ENCODE results near the gene UBAC1.

UBAC1 gene, protein sequence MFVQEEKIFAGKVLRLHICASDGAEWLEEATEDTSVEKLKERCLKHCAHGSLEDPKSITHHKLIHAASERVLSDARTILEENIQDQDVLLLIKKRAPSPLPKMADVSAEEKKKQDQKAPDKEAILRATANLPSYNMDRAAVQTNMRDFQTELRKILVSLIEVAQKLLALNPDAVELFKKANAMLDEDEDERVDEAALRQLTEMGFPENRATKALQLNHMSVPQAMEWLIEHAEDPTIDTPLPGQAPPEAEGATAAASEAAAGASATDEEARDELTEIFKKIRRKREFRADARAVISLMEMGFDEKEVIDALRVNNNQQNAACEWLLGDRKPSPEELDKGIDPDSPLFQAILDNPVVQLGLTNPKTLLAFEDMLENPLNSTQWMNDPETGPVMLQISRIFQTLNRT

DNA sequence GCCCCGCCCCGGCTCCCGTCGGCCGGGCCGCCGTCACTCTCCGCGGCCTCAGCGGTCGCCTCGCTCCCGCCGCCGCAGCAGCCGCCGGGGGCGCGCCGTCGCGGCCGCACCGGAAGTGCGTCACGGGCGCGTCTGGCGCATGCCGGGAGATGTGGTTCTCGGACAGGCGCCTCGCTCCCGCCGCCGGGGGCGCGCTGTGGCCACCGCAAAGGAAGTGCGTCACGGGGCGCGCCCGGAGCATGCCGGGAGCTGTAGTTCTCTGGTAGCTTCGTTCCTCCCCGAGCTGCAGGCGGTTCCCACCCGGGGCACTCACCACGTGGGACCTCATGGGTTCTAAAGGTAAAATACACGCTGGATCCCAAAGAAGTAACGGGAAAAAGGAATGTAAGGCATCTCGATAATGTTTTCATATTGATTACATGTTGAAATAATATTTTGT is at the start of gene UBAC1:
UBAC1 (minus strand) TSS at position 97 of the 439 bp plus-strand sequence. CDS start 211 bp downstream, outside the sequence.
- no peaks in the 10 kb centered on the region for H3K4me1 ChIP-seq (ENCODE audit: control insufficient read depth, insufficient read depth, low read length)
- peak within 1 kb of the TSS; percentile 62 for H3K9ac ChIP-seq (ENCODE audit: low read length)
- H3K27ac ChIP-seq (ENCODE audit: low read depth, low read length), result peak within 1 kb of the TSS; percentile 85
- no peaks in the 10 kb centered on the region for H3K36me3 ChIP-seq (ENCODE audit: control insufficient read depth, insufficient read depth, low read length)
- H3K27me3 ChIP-seq (ENCODE audit: control insufficient read depth, insufficient read depth, low read length), result no peaks in the 10 kb centered on the region
- H3K4me3 ChIP-seq (ENCODE audit: low read length), result peak within 1 kb of the TSS; percentile 71

DNA sequence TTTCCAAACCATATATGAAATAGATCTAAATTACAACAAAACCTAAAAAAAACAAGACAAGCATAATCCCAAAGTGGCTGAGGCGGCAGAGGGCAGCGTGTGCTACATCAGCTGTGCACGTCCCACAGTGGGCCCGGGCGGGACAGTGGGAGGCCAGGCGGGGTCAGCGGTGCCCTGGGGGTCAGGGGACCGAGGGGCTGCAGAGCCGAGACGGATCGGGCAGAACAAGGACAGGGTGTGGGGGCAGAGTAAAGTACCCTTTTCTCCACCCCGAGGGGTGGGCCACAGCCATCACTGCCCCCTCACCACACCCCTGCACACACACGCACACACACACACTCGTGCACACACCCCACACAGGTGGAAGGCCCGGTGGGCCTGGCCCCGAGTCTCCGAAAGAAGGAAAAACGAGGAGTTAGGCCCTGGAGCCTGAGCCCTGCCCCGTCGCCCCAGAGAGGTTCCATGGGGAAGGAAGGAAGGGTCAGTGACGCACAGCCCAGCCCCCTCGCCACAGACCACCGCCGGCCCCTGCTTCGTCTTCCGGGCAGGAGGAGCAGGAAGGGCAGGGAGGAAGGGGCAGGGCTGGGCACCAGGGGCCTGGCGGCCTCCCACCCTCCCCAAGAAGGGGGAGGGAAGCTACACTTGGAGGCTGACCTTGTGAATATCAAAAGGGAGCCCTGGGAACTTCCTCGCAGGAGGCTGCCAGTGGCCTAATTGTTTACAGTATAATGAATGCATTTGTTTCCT is 49.6 kb upstream of the UBAC1 start:
- no peaks in the 10 kb centered on the region for H3K27me3 ChIP-seq (ENCODE audit: control insufficient read depth, insufficient read depth, low read length)
- H3K9ac ChIP-seq (ENCODE audit: low read length), result no peak overlapping the region
- H3K4me1 ChIP-seq (ENCODE audit: control insufficient read depth, insufficient read depth, low read length), result peaks cover 22% of the 10 kb centered on the region
- H3K4me3 ChIP-seq (ENCODE audit: low read length), result no peak overlapping the region
- H3K27ac ChIP-seq (ENCODE audit: low read depth, low read length), result peak overlapping the region; percentile 51
- peaks cover 3% of the 10 kb centered on the region for H3K36me3 ChIP-seq (ENCODE audit: control insufficient read depth, insufficient read depth, low read length)

DNA sequence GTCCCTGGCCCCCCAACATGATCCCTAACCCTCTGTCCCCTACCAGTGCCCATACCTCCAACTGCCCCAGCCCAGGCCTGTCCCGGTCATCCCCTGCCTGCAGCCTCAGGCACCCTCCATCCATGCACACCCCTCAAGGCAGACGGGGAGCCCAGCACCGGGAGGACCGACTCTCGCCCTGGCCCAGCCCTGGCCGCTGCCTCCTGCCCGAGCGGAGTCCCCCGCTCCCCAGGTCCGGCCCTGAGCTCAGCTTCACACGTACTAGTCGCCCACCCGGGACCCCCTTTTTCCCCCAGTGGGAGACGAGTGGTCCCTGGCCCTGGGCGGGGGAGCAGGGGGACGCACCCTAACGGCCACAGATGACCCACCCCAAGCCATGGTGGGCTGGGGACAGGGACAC is 49.0 kb upstream of the UBAC1 start:
- Histone ChIP-seq H3K4me1 (ENCODE audit: control insufficient read depth, insufficient read depth, low read length) (peaks cover 22% of the 10 kb centered on the region), H3K27ac (ENCODE audit: low read depth, low read length) (no peak overlapping the region), H3K4me3 (ENCODE audit: low read length) (no peak overlapping the region), H3K27me3 (ENCODE audit: control insufficient read depth, insufficient read depth, low read length) (no peaks in the 10 kb centered on the region), H3K36me3 (ENCODE audit: control insufficient read depth, insufficient read depth, low read length) (peaks cover 3% of the 10 kb centered on the region), H3K9ac (ENCODE audit: low read length) (no peak overlapping the region)

DNA sequence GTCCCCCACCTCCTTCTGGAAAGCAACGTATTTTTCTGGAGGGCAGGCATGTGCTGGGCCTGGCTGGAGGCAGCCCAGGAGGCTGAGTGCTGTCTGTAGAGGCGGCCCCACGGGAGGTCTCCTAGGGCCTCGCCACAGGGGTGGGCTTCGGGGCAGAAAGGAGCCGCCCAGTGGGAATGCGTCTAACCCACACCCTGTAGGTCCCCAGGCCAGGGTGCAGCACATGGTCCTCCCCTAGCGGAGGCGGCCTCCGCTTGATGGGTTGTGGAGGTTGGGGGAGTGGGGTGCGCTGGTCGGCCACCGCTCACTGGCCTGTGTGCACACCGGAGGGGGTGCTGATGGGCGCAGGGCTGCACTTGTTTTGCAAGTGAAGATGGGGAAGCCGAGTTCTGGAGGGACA is 48.3 kb upstream of the UBAC1 start:
- H3K9ac ChIP-seq (ENCODE audit: low read length), result no peak overlapping the region
- H3K27me3 ChIP-seq (ENCODE audit: control insufficient read depth, insufficient read depth, low read length), result no peaks in the 10 kb centered on the region
- H3K36me3 ChIP-seq (ENCODE audit: control insufficient read depth, insufficient read depth, low read length), result peaks cover 3% of the 10 kb centered on the region
- peaks cover 22% of the 10 kb centered on the region for H3K4me1 ChIP-seq (ENCODE audit: control insufficient read depth, insufficient read depth, low read length)
- H3K27ac ChIP-seq (ENCODE audit: low read depth, low read length), result no peak overlapping the region
- H3K4me3 ChIP-seq (ENCODE audit: low read length), result no peak overlapping the region

DNA sequence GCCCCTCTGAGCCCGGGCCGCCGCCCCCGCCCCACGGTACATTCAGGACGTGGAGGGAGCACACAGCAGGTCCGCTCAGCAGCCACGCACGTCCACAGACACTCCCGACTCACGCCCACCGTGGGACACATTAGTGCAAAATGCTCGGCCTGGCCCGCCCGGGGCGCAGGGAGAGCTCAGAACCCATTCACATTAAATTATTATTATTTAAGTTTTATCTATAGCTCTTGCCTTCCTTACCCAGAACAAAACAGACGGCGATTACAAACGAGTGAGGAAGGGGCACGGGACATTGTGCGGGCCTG is 47.5 kb upstream of the UBAC1 start:
- Histone ChIP-seq H3K27ac (ENCODE audit: low read depth, low read length) (peak overlapping the region; percentile 73), H3K4me1 (ENCODE audit: control insufficient read depth, insufficient read depth, low read length) (peaks cover 22% of the 10 kb centered on the region)

DNA sequence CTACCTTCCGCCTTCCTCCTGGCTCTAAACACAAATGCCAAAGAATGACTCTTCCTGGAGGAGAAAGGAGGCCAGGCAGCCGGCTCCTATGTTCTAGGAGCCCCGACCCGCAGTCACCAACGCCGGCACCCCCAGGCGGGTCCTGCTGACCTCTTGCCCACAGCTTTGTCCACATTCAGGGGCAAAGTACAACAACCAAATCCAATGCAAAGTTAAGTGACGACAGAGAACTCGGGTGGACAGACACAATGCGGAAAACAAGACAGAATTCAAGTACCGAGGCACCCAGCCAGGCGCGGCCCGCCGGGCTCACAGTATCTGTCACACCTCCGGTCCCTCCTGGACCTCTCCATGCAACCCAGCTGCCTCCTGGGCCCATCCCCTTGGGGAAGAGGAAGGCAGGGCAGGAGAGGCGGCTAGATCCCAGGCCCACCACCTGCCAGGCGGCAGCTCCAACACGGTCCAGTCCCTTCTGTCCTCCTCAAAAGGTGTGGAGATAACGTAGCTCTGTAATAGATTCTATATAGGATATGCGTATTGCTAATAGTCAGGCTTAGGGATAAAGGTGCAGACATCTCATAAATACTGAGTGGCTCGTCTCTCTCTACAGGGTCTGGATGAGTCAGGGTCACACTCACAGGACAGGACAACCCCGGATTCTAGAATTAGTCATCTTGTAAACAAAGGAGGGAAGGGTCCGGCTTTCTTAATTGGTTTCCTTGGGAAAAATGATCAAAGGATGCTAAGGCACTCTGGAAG is 46.9 kb upstream of the UBAC1 start:
- no peaks in the 10 kb centered on the region for H3K36me3 ChIP-seq (ENCODE audit: control insufficient read depth, insufficient read depth, low read length)
- peaks cover 27% of the 10 kb centered on the region for H3K4me1 ChIP-seq (ENCODE audit: control insufficient read depth, insufficient read depth, low read length)
- no peak overlapping the region for H3K9ac ChIP-seq (ENCODE audit: low read length)
- no peaks in the 10 kb centered on the region for H3K27me3 ChIP-seq (ENCODE audit: control insufficient read depth, insufficient read depth, low read length)
- peak overlapping the region; percentile 73 for H3K27ac ChIP-seq (ENCODE audit: low read depth, low read length)
- H3K4me3 ChIP-seq (ENCODE audit: low read length), result no peak overlapping the region

More for the DNA sequence above, 47.5 kb upstream of the UBAC1 start:
- no peaks in the 10 kb centered on the region for H3K27me3 ChIP-seq (ENCODE audit: control insufficient read depth, insufficient read depth, low read length)
- no peak overlapping the region for H3K9ac ChIP-seq (ENCODE audit: low read length)
- no peak overlapping the region for H3K4me3 ChIP-seq (ENCODE audit: low read length)
- H3K36me3 ChIP-seq (ENCODE audit: control insufficient read depth, insufficient read depth, low read length), result peaks cover 3% of the 10 kb centered on the region

GRCh38 chr9:136007276-136007933 is 46.2 kb upstream of the UBAC1 start:
- no peaks in the 10 kb centered on the region for H3K27me3 ChIP-seq (ENCODE audit: control insufficient read depth, insufficient read depth, low read length)
- H3K4me3 ChIP-seq (ENCODE audit: low read length), result no peak overlapping the region
- peaks cover 25% of the 10 kb centered on the region for H3K4me1 ChIP-seq (ENCODE audit: control insufficient read depth, insufficient read depth, low read length)
- H3K36me3 ChIP-seq (ENCODE audit: control insufficient read depth, insufficient read depth, low read length), result no peaks in the 10 kb centered on the region
- H3K9ac ChIP-seq (ENCODE audit: low read length), result no peak overlapping the region
- peak overlapping the region; percentile 73 for H3K27ac ChIP-seq (ENCODE audit: low read depth, low read length)

DNA sequence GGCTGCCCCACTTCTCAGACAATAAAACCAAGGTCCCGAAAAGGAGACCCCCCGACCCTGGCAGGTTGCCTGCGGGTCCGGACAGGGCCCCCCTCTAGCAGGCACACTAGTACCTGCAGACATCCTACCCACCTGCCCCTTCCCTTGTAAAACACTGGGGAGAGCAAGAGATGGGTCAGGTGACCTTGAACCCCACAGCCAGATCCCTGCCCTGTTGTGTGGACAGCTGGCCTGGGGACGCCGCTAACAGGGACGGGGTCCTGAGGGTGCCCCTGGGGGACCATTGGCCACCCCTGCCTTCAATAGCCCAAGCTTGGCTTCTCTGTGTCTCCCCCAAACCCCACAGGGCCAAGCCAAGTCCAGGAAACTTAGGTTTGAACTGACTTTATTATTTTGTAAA is 45.0 kb upstream of the UBAC1 start:
- Histone ChIP-seq H3K4me1 (ENCODE audit: control insufficient read depth, insufficient read depth, low read length) (peaks cover 17% of the 10 kb centered on the region), H3K4me3 (ENCODE audit: low read length) (no peak overlapping the region), H3K27me3 (ENCODE audit: control insufficient read depth, insufficient read depth, low read length) (no peaks in the 10 kb centered on the region), H3K9ac (ENCODE audit: low read length) (no peak overlapping the region), H3K36me3 (ENCODE audit: control insufficient read depth, insufficient read depth, low read length) (no peaks in the 10 kb centered on the region), H3K27ac (ENCODE audit: low read depth, low read length) (no peak overlapping the region)

DNA sequence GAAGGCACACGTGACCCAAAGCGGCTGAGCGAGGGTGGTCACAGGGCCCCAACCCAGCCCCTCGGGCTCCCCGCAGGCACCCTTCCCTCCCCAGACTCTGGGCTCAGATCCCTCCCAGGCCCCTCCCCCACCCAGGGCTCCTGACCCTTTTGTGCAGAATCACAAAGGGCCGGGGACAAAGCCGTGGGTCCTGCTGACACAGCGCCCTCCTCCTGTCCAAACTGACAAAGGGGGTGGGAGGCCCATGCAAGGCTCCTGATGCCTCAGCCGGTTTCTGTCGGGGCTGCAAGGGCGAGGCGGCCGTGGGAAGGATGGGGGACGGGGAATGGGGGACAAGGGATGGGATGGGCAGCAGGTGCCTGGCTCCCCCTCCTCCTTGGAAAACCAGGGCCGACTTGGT is 43.5 kb upstream of the UBAC1 start:
- no peaks in the 10 kb centered on the region for H3K27me3 ChIP-seq (ENCODE audit: control insufficient read depth, insufficient read depth, low read length)
- H3K4me3 ChIP-seq (ENCODE audit: low read length), result no peak overlapping the region
- H3K27ac ChIP-seq (ENCODE audit: low read depth, low read length), result no peak overlapping the region

DNA sequence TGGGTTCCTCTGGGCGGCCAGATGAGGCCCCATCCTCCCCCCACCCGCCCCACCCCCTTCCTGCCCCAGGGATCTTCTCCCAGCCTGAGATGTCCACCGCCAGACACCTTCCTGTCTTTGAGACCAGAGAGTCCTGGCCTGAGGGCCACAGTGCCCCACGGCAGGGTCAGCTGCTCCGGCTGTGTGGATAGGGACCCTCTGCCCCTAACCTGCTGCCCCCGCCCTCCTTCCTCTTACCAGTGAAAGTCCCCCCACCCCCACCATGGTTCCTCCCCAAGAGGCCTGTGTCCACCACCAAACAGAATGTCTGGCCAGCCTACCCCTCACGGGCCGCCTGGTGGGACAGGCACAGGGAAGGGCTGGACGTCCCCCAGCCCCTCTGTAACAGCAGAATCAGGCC is 43.0 kb upstream of the UBAC1 start:
- Histone ChIP-seq H3K4me1 (ENCODE audit: control insufficient read depth, insufficient read depth, low read length) (peaks cover 17% of the 10 kb centered on the region), H3K9ac (ENCODE audit: low read length) (no peak overlapping the region), H3K27ac (ENCODE audit: low read depth, low read length) (no peak overlapping the region), H3K4me3 (ENCODE audit: low read length) (no peak overlapping the region), H3K27me3 (ENCODE audit: control insufficient read depth, insufficient read depth, low read length) (no peaks in the 10 kb centered on the region), H3K36me3 (ENCODE audit: control insufficient read depth, insufficient read depth, low read length) (no peaks in the 10 kb centered on the region)

More for the DNA sequence above, 43.5 kb upstream of the UBAC1 start:
- peaks cover 17% of the 10 kb centered on the region for H3K4me1 ChIP-seq (ENCODE audit: control insufficient read depth, insufficient read depth, low read length)
- H3K9ac ChIP-seq (ENCODE audit: low read length), result no peak overlapping the region
- H3K36me3 ChIP-seq (ENCODE audit: control insufficient read depth, insufficient read depth, low read length), result no peaks in the 10 kb centered on the region

DNA sequence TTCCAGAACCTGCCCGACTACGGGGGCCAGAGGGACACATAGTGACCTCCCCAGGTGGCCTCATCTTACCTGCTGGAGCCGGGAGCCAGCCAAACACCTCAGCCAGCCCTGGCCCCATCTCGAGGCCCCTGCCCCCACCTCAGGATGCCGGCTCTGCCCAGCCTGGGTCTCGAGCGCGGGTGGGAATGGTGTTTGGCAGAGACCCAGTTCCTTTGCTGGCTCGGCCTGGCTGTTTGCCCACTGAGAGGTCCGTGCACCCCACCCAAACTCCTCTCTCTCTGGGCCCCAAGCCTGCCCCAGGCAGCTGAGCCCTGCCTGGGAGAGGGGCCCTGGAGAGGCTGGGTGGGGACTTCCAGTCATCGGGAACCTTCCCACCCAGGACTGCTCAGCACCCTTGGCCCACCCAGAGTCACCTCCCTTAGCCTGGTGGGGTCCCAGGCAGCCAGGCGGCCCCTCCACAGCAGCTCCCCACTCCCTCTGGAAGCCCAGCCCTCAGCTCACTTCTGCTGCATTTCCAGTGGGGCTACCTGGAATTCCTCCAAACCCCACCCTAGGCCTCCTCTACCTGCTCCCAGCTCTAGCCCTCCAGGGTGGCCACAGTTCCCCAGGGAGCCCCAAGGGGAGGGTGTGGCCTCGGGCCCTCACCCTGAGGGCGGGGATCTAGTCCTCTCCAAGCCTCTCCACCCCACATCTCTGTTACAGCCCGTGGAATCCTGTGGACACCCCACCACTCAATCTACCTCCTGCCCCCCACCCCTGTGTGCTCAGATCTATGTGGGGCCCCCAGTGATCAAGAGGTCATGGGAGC is 42.4 kb upstream of the UBAC1 start:
- Histone ChIP-seq H3K36me3 (ENCODE audit: control insufficient read depth, insufficient read depth, low read length) (no peaks in the 10 kb centered on the region), H3K27ac (ENCODE audit: low read depth, low read length) (no peak overlapping the region), H3K27me3 (ENCODE audit: control insufficient read depth, insufficient read depth, low read length) (no peaks in the 10 kb centered on the region), H3K9ac (ENCODE audit: low read length) (no peak overlapping the region), H3K4me3 (ENCODE audit: low read length) (no peak overlapping the region), H3K4me1 (ENCODE audit: control insufficient read depth, insufficient read depth, low read length) (peaks cover 13% of the 10 kb centered on the region)
